Activated CD4-positive, alpha-beta T cell treated with anti-CD3 and anti-CD28 coated beads for 24 hours (primary cell): Measurements from ENCODE around the gene GRK2.

Source experiments
- DNase-seq, 2 donors: peaks; one replicate each; pipeline ENCODE4 v3.0.0-alpha.2; 2020; ENCODE audit warnings: low read depth in 2 of 2

The GRK2 gene

GRCh38 chr11:67282155-67282875, 16.0 kb downstream of the GRK2 start:
- no peak for DNase-seq

GRCh38 chr11:67282876-67283371, 16.7 kb downstream of the GRK2 start:
- DNase-seq: no peak

GRCh38 chr11:67283481-67283963, 17.2 kb downstream of the GRK2 start:
- DNase-seq: no peak

- DNase-seq: no peak
Observed at GRCh38 chr11:67284811-67285540, 18.7 kb downstream of the GRK2 start.

GRCh38 chr11:67285541-67286498, 19.5 kb downstream of the GRK2 start:
- no peak for DNase-seq

- DNase-seq: no peak
Observed at GRCh38 chr11:67286621-67287333, 20.5 kb downstream of the GRK2 start.

GRCh38 chr11:67287355-67288197, 21.3 kb downstream of the GRK2 start:
- no peak for DNase-seq

GRCh38 chr11:67288198-67288451, 21.9 kb downstream of the GRK2 start:
- DNase-seq: no peak

GRCh38 chr11:67288452-67289225, 22.4 kb downstream of the GRK2 start:
- peak; percentile 79 to 81 for DNase-seq

GRCh38 chr11:67289226-67289650, 23.0 kb downstream of the GRK2 start, which contains the start of gene ANKRD13D:
ANKRD13D (plus strand) TSS chr11:67289303; CDS start chr11:67289461, 158 bp downstream.
- DNase-seq: no peak

GRCh38 chr11:67289651-67290479, 23.6 kb downstream of the GRK2 start:
- no peak for DNase-seq

- no peak for DNase-seq
Observed at GRCh38 chr11:67290801-67291200, 24.5 kb downstream of the GRK2 start.

GRCh38 chr11:67291481-67292381, 25.5 kb downstream of the GRK2 start:
- no peak for DNase-seq

- no peak for DNase-seq
Observed at GRCh38 chr11:67292671-67293070, 26.4 kb downstream of the GRK2 start.

- no peak for DNase-seq
Observed at GRCh38 chr11:67293090-67293489, 26.8 kb downstream of the GRK2 start.

- DNase-seq: no peak
Observed at GRCh38 chr11:67295846-67296245, 29.6 kb downstream of the GRK2 start.

GRCh38 chr11:67298786-67299185, 32.5 kb downstream of the GRK2 start:
- DNase-seq: no peak
